Gastrocnemius medialis (tissue), 4 donors: Measurements from ENCODE around the gene RAPGEF1. TPM values are rescaled to one million over a fixed set of nuclear protein-coding genes. Genes with fewer than 3 reads are reported as not detected.
A peak's percentile ranks its signal among the peaks of the same experiment; 100 is the strongest.

Source experiments
- ATAC-seq, 2 donors: fragments of 150-250 bp; one replicate each; pipeline ENCODE4 v1.9.1; 2016
- DNase-seq, 2 donors: peaks; one replicate each; pipeline ENCODE4 v3.0.0-alpha.2; 2019
- H3K27ac ChIP-seq, 4 donors: fragments of 200-600 bp; sonication (generic); 1 replicate in 1 of 4; 2 replicates in 3 of 4; pipeline ENCODE4 v1.5.1; 2016 to 2018; ENCODE audit warnings: mild to moderate bottlenecking in 2 of 4, moderate library complexity in 1 of 4
- H3K27me3 ChIP-seq, 3 donors: fragments of 200-600 bp; sonication (generic) in 2 of 3; 1 replicate in 1 of 3; 2 replicates in 2 of 3; pipeline versions ENCODE4 v1.5.1 to v1.6.0; 2016 to 2019; ENCODE audit warnings: mild to moderate bottlenecking in 1 of 3, moderate library complexity in 1 of 3
- H3K36me3 ChIP-seq, 2 donors: fragments of 200-600 bp; sonication (generic) in 1 of 2; one replicate each; pipeline ENCODE4 v1.5.1; 2017 to 2018
- H3K4me1 ChIP-seq, 2 donors: fragments of 200-600 bp; sonication (generic) in 1 of 2; one replicate each; pipeline ENCODE4 v1.5.1; 2016 to 2017; ENCODE audit warnings: mild to moderate bottlenecking in 2 of 2
- H3K4me3 ChIP-seq, 4 donors: fragments of 200-600 bp; sonication (generic) in 3 of 4; 1 replicate in 1 of 4; 2 replicates in 3 of 4; pipeline ENCODE4 v1.5.1; 2016 to 2019; ENCODE audit warnings: mild to moderate bottlenecking in 2 of 4
- H3K9me3 ChIP-seq, 3 donors: fragments of 200-600 bp; sonication (generic) in 2 of 3; 1 replicate in 1 of 3; 2 replicates in 2 of 3; pipeline ENCODE4 v1.5.1; 2016 to 2019
- CTCF ChIP-seq, 5 experiments: fragments of 450-650 bp in 3 of 5; fragments of 200-600 bp in 2 of 5; sonication (generic) in 2 of 5; IDR thresholded peaks in 4 of 5; conservative IDR thresholded peaks in 1 of 5; 1 replicate in 4 of 5; 2 replicates in 1 of 5; pipeline ENCODE4 v1.5.1; 2016 to 2019; ENCODE audit warnings: antibody characterized with exemption in 5 of 5, mild to moderate bottlenecking in 3 of 5, moderate library complexity in 3 of 5
- POLR2A ChIP-seq, 2 donors: fragments of 450-650 bp; IDR thresholded peaks; one replicate each; pipeline ENCODE4 v1.6.1; 2017; ENCODE audit warnings: antibody characterized with exemption in 2 of 2, mild to moderate bottlenecking in 2 of 2, moderate library complexity in 2 of 2
- in situ Hi-C, 4 donors: fragments of 200-750 bp; cut with MboI; loops; one replicate each; pipeline versions ENCODE4 v1.15.0 to v1.8.0; 2017; ENCODE audit warnings: low sequenced_read_pairs in 4 of 4
- intact Hi-C: fragments of 100-400 bp; cut with DNase I; formaldehyde crosslinking; loops from one replicate; pipeline ENCODE4 v1.15.1; 2023; ENCODE audit warnings: low total_unique reads
- total RNA-seq, 4 donors: library from RNA; depleted of rRNA; stranded (reverse); fragments of >200 nt; gene quantifications; one replicate each; pipeline versions ENCODE4 v1.1.0 to v1.2.3, GENCODE V29; 2016

Gene RAPGEF1
- total RNA-seq, 4 donors from 2014 or later, result 123 to 296 (median 217) TPM

DNA sequence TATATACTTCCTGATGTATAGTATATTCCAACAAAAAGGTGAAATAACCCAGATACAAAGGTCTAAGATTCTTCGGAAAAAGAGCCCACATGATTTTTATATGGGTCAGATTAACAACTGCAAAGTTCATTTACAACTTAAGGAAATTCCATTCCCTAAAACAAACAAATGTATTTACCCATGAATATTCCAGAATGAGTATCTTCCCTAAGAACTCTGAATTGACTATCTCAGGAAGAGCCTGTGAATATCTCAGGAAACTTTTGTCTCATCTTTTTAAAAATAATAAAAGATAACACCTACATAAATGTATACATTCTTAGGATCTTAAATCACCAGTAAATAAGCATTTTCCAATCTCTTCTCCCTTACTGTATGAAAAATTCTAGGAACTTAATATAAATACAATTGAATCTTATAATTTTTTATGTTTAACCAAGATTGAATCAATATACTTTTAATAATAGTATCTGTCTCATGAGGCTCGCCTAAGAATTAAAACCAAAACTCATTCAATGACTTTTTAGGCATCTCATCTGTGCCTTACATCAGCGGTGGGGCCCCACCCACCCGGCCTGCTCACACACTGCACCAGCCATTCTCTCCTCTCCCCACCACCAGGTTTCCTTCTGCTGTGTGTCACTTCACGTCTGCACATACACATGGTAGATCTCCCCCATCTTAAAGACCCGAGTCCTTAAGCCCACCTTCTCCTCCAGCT, 78.1 kb downstream of the RAPGEF1 start:
- Histone ChIP-seq H3K9me3 (no peaks in the 10 kb centered on the region), H3K4me1 (peaks cover 40 to 56% of the 10 kb centered on the region in 2 donors), H3K4me3 (no peak overlapping the region), H3K36me3 (no peaks in the 10 kb centered on the region), H3K27ac (peak overlapping the region in 3 of 4 donors; percentile 4 to 34 (median 32)), H3K27me3 (no peaks in the 10 kb centered on the region)
- TF ChIP-seq POLR2A (IDR thresholded peaks at IDR 0.05) (no peak), CTCF (IDR thresholded peaks at IDR 0.05 in 4 of 5, conservative IDR thresholded peaks at IDR 0.05 in 1 of 5) (no peak)
- ATAC-seq (no peak), DNase-seq (no peak)
- in situ Hi-C loops (no loop called here), intact Hi-C loops (no loop called here)

GRCh38 chr9:131660466-131661405, 79.1 kb downstream of the RAPGEF1 start:
- DNase-seq (no peak), ATAC-seq (no peak)
- intact Hi-C loops, result no loop called here
- in situ Hi-C loops, result no loop called here
- peak overlapping the region in 3 of 4 donors; percentile 68 to 87 (median 78) for H3K27ac ChIP-seq
- H3K9me3 ChIP-seq, result no peaks in the 10 kb centered on the region
- no peak overlapping the region for H3K4me3 ChIP-seq
- H3K4me1 ChIP-seq, result peaks cover 50 to 62% of the 10 kb centered on the region in 2 donors
- no peak for TF ChIP-seq POLR2A (IDR thresholded peaks at IDR 0.05)
- TF ChIP-seq CTCF (IDR thresholded peaks at IDR 0.05 in 4 of 5, conservative IDR thresholded peaks at IDR 0.05 in 1 of 5), result no peak
- no peaks in the 10 kb centered on the region for H3K27me3 ChIP-seq
- no peaks in the 10 kb centered on the region for H3K36me3 ChIP-seq

DNA sequence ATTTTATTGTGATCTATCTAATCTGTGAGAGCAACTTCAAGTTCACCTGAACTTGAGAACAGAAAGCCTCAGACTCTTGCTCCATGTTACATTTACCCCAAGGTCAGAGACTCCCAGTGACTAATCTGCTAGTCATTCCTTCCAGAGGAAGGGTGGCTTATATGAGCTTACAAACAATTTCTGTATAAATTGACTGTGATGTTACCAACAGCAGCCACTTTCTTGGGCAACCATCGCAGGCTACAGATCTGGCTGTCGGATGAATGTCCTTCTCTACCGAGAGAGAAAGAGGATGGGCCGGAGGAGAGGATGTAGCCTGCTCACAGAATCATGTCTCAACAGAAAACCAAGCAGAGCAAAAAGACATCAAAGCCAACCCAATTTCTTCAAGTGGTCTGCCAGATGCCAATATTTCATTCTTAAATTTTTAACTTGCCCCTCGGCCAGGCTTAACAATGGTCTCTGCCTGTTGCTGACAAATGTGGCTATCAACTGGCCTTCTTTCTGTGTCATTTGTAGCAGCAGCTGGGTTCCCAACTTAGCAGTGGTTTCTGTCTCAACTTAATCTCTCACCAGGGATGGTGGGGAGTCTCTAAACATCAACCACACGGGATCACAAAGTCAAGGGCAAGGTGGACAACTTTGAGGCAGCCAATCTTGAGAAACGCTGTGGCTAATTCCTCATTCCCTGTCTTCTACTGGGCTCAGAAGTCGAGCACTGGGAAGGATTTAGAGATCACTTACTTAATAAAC, 81.3 kb downstream of the RAPGEF1 start:
- Histone ChIP-seq H3K36me3 (no peaks in the 10 kb centered on the region), H3K27me3 (no peaks in the 10 kb centered on the region), H3K4me1 (peaks cover 57 to 72% of the 10 kb centered on the region in 2 donors), H3K27ac (peak overlapping the region; percentile 68 to 87 (median 80)), H3K4me3 (no peak overlapping the region), H3K9me3 (no peaks in the 10 kb centered on the region)
- ATAC-seq (peak; percentile 45 to 71), DNase-seq (no peak)
- in situ Hi-C loops, result loop anchor here in 3 of 4 donors (10.0 kb wide), 1 partner anchor 76 kb away; no protein-coding TSS in a partner anchor
- intact Hi-C loops, result no loop called here
- no peak for TF ChIP-seq CTCF (IDR thresholded peaks at IDR 0.05 in 4 of 5, conservative IDR thresholded peaks at IDR 0.05 in 1 of 5)
- TF ChIP-seq POLR2A (IDR thresholded peaks at IDR 0.05), result no peak

DNA sequence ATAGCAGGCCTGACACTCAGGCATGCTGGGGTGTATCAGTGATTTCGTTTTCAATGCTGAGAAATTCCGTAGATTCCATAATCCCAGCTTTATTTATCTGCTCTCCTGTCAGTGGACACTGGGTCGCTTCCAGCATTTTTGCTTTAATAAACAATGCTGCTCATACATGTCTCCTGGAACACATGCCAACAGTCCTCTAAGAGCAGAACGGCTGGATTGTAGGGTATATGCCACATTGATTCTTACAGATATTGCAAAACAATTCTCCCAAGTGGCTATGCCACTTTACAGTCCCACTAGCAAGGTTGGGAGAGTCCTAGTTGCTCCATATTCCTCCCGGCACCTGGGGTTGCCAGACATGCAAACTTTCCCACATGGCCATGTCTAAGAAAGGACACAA, 81.9 kb downstream of the RAPGEF1 start:
- no peaks in the 10 kb centered on the region for H3K9me3 ChIP-seq
- DNase-seq (no peak), ATAC-seq (no peak)
- no peaks in the 10 kb centered on the region for H3K36me3 ChIP-seq
- no peak overlapping the region for H3K4me3 ChIP-seq
- in situ Hi-C loops (loop anchor here in 3 of 4 donors (10.0 kb wide), 1 partner anchor 77 kb away; no protein-coding TSS in a partner anchor), intact Hi-C loops (no loop called here)
- peaks cover 63 to 72% of the 10 kb centered on the region in 2 donors for H3K4me1 ChIP-seq
- no peak for TF ChIP-seq POLR2A (IDR thresholded peaks at IDR 0.05)
- no peak for TF ChIP-seq CTCF (IDR thresholded peaks at IDR 0.05 in 4 of 5, conservative IDR thresholded peaks at IDR 0.05 in 1 of 5)
- H3K27ac ChIP-seq, result peak overlapping the region; percentile 68 to 87 (median 80)
- H3K27me3 ChIP-seq, result no peaks in the 10 kb centered on the region
